Measurements from ENCODE around the gene MPND. TPM values are rescaled to one million over a fixed set of nuclear protein-coding genes. Genes with fewer than 3 reads are reported as not detected.

The MPND gene
- total RNA-seq, 2 donors from 2014 or later, result 12.5 to 18.2 TPM

DNA sequence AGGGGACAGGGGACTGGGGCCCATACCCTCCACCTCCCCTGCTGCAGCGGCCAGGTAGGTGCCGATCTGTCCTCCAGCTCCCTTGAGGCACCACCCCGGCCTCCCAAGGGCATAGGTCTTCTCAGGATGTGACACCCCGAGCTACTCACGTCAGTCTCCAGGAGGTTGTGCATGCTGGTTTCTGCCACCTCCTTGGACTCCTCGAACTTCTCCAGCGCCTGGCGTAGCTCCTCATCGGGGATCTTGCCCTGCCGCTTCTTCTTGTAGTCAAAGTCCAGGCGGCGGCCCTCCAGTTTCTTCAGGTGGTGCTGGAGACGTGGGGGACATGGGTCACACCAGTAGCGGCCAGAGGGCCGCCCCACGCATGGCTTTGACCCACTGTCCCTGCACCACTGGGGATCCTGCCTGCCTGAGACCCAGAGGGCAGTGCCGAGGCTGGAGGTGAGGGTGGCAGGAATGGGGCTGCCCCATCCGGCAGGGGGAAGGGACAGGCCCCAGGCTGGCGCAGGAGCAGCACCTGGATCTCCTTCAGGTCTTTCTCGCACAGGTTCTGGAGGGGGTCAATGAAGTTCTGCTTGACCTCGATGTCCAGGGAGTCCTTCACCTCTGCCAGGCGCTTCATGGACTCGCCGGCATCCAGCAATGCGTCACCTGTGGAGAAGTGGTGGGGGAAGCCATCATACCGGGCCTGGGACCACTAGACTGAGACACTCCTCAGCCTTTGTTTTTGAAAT is 20.4 kb downstream of the MPND start:
- intact Hi-C loops (cut with DNase I), result no loop called here
- TF ChIP-seq POLR2A (IDR thresholded peaks at IDR 0.05) (no peak), POLR2AphosphoS5 (IDR thresholded peaks at IDR 0.05) (no peak), CTCF (IDR thresholded peaks at IDR 0.05) (no peak)
- Histone ChIP-seq H3K4me1 (replicated peaks) (peaks cover 6% of the 10 kb centered on the region), H3K4me3 (no peak overlapping the region), H3K36me3 (peaks cover 0 to 28% of the 10 kb centered on the region in 2 donors), H3K9me3 (no peaks in the 10 kb centered on the region), H3K27ac (no peak overlapping the region), H3K27me3 (replicated peaks; ENCODE audit: insufficient read depth) (no peaks in the 10 kb centered on the region)
- WGBS, result 90% methylated on average over 18 of the region's 26 CpGs
- no peak for DNase-seq (ENCODE audit: low spot score)

GRCh38 chr19:4365341-4365740 is 22.0 kb downstream of the MPND start:
- no peaks in the 10 kb centered on the region for H3K9me3 ChIP-seq
- no peak overlapping the region for H3K4me3 ChIP-seq
- TF ChIP-seq POLR2A (IDR thresholded peaks at IDR 0.05) (no peak), POLR2AphosphoS5 (IDR thresholded peaks at IDR 0.05) (no peak), CTCF (IDR thresholded peaks at IDR 0.05) (no peak)
- H3K4me1 ChIP-seq (replicated peaks), result peaks cover 19% of the 10 kb centered on the region
- 86% methylated on average over 16 of the region's 16 CpGs for WGBS
- intact Hi-C loops (cut with DNase I), result no loop called here
- H3K27me3 ChIP-seq (replicated peaks; ENCODE audit: insufficient read depth), result no peaks in the 10 kb centered on the region
- no peak for DNase-seq (ENCODE audit: low spot score)
- H3K27ac ChIP-seq, result no peak overlapping the region
- H3K36me3 ChIP-seq, result peaks cover 0 to 28% of the 10 kb centered on the region in 2 donors

DNA sequence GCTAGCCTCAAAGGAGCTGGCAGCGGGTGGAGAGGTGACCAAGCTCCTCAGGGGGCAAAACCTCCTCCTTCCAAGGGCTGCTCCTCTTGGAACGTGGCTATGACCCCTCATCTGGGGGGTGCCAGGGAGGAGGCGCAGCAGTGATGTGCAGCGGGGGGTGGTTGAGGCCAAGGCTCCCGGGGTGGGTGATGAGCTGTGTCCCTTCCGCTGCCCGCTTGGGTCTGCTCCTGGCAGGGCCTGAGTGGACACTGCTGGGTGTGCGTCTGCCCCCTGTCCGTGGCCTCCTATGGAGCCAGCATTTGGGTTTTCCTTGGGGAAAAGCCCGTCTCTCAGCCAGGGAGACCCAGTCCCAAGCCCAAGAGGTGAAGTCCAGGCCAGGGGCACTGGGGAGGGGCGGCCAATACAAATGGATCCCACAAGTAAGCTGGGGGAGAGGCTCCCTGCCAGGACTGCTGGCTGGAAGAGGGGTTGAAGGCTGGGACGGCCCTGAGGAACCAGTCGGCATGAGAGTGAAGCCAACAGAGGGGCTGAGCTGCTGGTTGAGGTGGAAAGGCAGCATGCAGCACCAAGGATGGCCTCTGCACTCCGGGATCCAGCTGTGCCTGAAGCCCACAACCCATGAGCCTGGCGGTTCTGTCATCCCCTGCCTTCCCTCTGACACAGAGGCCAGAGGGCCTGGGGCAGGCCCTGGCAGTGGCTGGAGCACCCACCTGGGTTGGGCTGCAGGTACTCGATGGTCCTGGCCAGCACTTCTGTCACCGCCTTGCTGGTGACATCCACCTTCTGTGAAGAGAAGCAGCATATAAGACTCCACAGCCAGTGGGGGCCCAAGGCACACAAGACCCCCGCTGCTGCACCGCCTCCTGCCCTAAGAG is 22.7 kb downstream of the MPND start:
- no peaks in the 10 kb centered on the region for H3K9me3 ChIP-seq
- peaks cover 22% of the 10 kb centered on the region for H3K4me1 ChIP-seq (replicated peaks)
- TF ChIP-seq POLR2AphosphoS5 (IDR thresholded peaks at IDR 0.05) (no peak), CTCF (IDR thresholded peaks at IDR 0.05) (no peak), POLR2A (IDR thresholded peaks at IDR 0.05) (no peak)
- H3K36me3 ChIP-seq, result peaks cover 0 to 24% of the 10 kb centered on the region in 2 donors
- H3K27ac ChIP-seq, result no peak overlapping the region
- no peaks in the 10 kb centered on the region for H3K27me3 ChIP-seq (replicated peaks; ENCODE audit: insufficient read depth)
- no peak overlapping the region for H3K4me3 ChIP-seq
- DNase-seq (ENCODE audit: low spot score), result no peak
- intact Hi-C loops (cut with DNase I), result no loop called here
- 89% methylated on average over 19 of the region's 19 CpGs for WGBS

DNA sequence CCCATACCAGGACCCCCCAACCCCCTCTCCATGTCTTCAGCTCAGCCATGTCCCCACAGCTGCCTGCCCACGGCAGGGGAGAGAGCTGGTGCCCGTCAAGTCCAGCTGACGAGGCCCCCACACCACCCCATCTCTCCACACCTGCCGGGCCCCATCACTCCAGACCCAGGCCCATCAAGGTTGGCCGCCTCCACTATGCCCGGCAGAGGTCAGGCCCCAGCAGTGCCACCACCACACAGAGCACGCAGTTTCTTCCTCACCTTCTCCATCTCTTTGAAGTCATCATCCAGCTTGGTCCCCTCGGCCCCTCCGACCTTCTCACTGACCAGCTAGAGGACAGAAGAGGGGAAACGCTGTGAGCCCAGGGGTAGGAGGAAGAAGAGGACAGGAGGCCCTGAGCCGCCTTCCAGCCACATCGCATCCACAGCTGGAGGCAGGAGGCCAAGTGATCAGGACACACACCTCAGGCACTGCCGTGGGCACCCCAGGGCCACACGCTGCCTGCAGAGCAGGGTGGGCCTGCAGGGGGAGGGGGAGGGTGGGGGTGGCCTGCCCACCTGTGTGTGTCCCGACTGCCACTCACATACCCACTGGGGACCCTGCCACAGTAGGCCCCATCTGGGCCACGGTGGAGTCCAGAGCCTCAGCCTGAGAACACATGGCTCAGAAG is 23.4 kb downstream of the MPND start:
- WGBS, result 87% methylated on average over 16 of the region's 16 CpGs
- no peak overlapping the region for H3K27ac ChIP-seq
- intact Hi-C loops (cut with DNase I), result no loop called here
- H3K4me1 ChIP-seq (replicated peaks), result peaks cover 29% of the 10 kb centered on the region
- H3K27me3 ChIP-seq (replicated peaks; ENCODE audit: insufficient read depth), result no peaks in the 10 kb centered on the region
- no peak overlapping the region for H3K4me3 ChIP-seq
- H3K36me3 ChIP-seq, result peaks cover 0 to 18% of the 10 kb centered on the region in 2 donors
- TF ChIP-seq POLR2A (IDR thresholded peaks at IDR 0.05) (no peak), POLR2AphosphoS5 (IDR thresholded peaks at IDR 0.05) (no peak)
- no peak for DNase-seq (ENCODE audit: low spot score)
- no peaks in the 10 kb centered on the region for H3K9me3 ChIP-seq

DNA sequence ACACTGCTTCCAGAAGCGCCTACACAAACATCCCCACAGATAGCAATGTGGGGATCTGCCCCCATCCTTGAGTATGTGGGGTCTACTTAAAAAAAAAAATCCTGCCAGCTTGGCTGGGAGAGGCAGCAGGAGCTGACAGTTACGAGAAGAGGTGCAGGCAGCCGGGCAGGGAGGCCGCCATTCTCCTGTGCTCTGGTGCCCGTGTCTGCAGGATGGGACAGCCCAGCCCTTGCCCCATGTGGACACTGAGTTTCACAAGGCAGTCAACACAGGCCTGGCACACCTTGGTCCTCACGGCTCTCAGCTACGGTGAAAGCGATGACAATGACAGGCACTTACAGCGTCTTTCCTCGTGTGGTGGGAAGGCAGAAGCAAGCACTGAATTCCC is 24.0 kb downstream of the MPND start:
- intact Hi-C loops (cut with DNase I), result no loop called here
- no peak for DNase-seq (ENCODE audit: low spot score)
- peaks cover 30% of the 10 kb centered on the region for H3K4me1 ChIP-seq (replicated peaks)
- H3K36me3 ChIP-seq, result peaks cover 0 to 16% of the 10 kb centered on the region in 2 donors
- no peaks in the 10 kb centered on the region for H3K27me3 ChIP-seq (replicated peaks; ENCODE audit: insufficient read depth)
- TF ChIP-seq POLR2A (IDR thresholded peaks at IDR 0.05), result no peak
- TF ChIP-seq CTCF (IDR thresholded peaks at IDR 0.05), result no peak
- no peak for TF ChIP-seq POLR2AphosphoS5 (IDR thresholded peaks at IDR 0.05)
- no peaks in the 10 kb centered on the region for H3K9me3 ChIP-seq
- 92% methylated on average over 7 of the region's 10 CpGs for WGBS
- no peak overlapping the region for H3K27ac ChIP-seq
- no peak overlapping the region for H3K4me3 ChIP-seq
